H1 (cell line): Measurements from ENCODE around the gene PRRG4. TPM values are rescaled to one million over a fixed set of nuclear protein-coding genes. Genes with fewer than 3 reads are reported as not detected.

Experiments used
- CTCF ChIA-PET: fragments of 300-600 bp; sonication (Branson Sonifier 250); formaldehyde crosslinking; loops from one replicate; lab custom pipeline; 2021; ENCODE audit not compliant: partially characterized antibody; lab: Charles Lee
- POLR2A ChIA-PET: fragments of 300-600 bp; sonication (Branson Sonifier 250); formaldehyde crosslinking; loops from one replicate; lab custom pipeline; 2021; ENCODE audit warnings: inconsistent platforms; ENCODE audit not compliant: partially characterized antibody; lab: Charles Lee
- DNase-seq, 2 experiments: peaks; one replicate each; pipeline versions ENCODE4 v3.0.0 to v3.0.0-alpha.2; 2010 to 2022; ENCODE audit warnings: low spot score in 2 of 2, low read depth in 1 of 2, mixed read lengths in 1 of 2
- FAIRE-seq: peaks from 2 replicates; lab custom pipeline; 2011; peaks lifted over from hg19 to GRCh38; lab: Jason Lieb, UNC
- H2AFZ ChIP-seq: 2 replicates; pipeline ENCODE4 v1.8.1; 2012; ENCODE audit warnings: low read length, inconsistent platforms
- H2AK5ac ChIP-seq: 2 replicates; pipeline ENCODE4 v1.6.1; 2013; ENCODE audit warnings: low read depth, low read length
- H2BK120ac ChIP-seq: replicated peaks from 2 replicates; pipeline ENCODE3; 2013; ENCODE audit warnings: low read depth, low read length, inconsistent platforms
- H2BK12ac ChIP-seq: 2 replicates; pipeline ENCODE4 v1.6.1; 2013; ENCODE audit warnings: low read depth, low read length
- H2BK15ac ChIP-seq: 2 replicates; pipeline ENCODE4 v1.6.1; 2013; ENCODE audit warnings: low read length
- H2BK20ac ChIP-seq: 2 replicates; pipeline ENCODE4 v1.6.1; 2013; ENCODE audit warnings: low read length
- H2BK5ac ChIP-seq: 2 replicates; pipeline ENCODE4 v1.6.1; 2013; ENCODE audit warnings: low read depth, low read length
- H3K14ac ChIP-seq: 2 replicates; pipeline ENCODE4 v1.6.1; 2013; ENCODE audit warnings: inconsistent platforms; ENCODE audit not compliant: insufficient read length
- H3K18ac ChIP-seq: 2 replicates; pipeline ENCODE4 v1.6.1; 2013; ENCODE audit warnings: low read length; ENCODE audit errors: extremely low read depth
- H3K23ac ChIP-seq: 2 replicates; pipeline ENCODE4 v1.6.1; 2013; ENCODE audit warnings: inconsistent platforms; ENCODE audit not compliant: insufficient read length
- H3K23me2 ChIP-seq: 2 replicates; pipeline ENCODE4 v1.6.1; 2013; ENCODE audit warnings: low read depth, low read length
- H3K27ac ChIP-seq: 2 replicates; pipeline ENCODE4 v1.6.1; 2011; ENCODE audit warnings: low read depth, low read length, inconsistent platforms
- H3K27me3 ChIP-seq, 4 experiments: replicated peaks in 1 of 4; 1 replicate in 1 of 4; 2 replicates in 3 of 4; pipeline versions ENCODE4 v1.6.1 to v1.8.1; 2011 to 2013; ENCODE audit warnings: low read length in 3 of 4, mild to moderate bottlenecking in 3 of 4, inconsistent platforms in 2 of 4, mixed read lengths in 2 of 4, moderate library complexity in 1 of 4; ENCODE audit not compliant: control insufficient read depth in 3 of 4, insufficient read depth in 3 of 4; ENCODE audit errors: extremely low read depth in 1 of 4
- H3K36me3 ChIP-seq, 4 experiments: 2 replicates each; pipeline versions ENCODE4 v1.6.1 to v1.8.1; 2011 to 2013; ENCODE audit warnings: mild to moderate bottlenecking in 4 of 4, low read length in 3 of 4, moderate library complexity in 2 of 4, control low read depth in 1 of 4, inconsistent platforms in 1 of 4; ENCODE audit not compliant: insufficient read depth in 4 of 4, control insufficient read depth in 2 of 4
- H3K4ac ChIP-seq: replicated peaks from 2 replicates; pipeline ENCODE3; 2013; ENCODE audit warnings: low read length, low read depth, mixed read lengths, inconsistent platforms; ENCODE audit not compliant: insufficient read length
- H3K4me1 ChIP-seq, 4 experiments: replicated peaks in 1 of 4; 1 replicate in 1 of 4; 2 replicates in 3 of 4; pipeline versions ENCODE4 v1.6.1 to v1.8.1; 2011 to 2013; ENCODE audit warnings: low read length in 3 of 4, inconsistent platforms in 2 of 4, mixed read lengths in 1 of 4; ENCODE audit not compliant: insufficient read depth in 4 of 4, control insufficient read depth in 3 of 4
- H3K4me2 ChIP-seq, 2 experiments: 2 replicates each; pipeline versions ENCODE4 v1.6.1 to v1.8.1; 2011 to 2013; ENCODE audit warnings: low read depth in 2 of 2, low read length in 2 of 2, control low read depth in 1 of 2, inconsistent platforms in 1 of 2, mild to moderate bottlenecking in 1 of 2; ENCODE audit not compliant: insufficient read depth in 1 of 2
- H3K4me3 ChIP-seq, 4 experiments: fragments of 200-600, 300-600 bp in 1 of 4; sonication (generic), shearing (Covaris generic), sonication (Bioruptor Twin) in 1 of 4; 2 replicates each; pipeline versions ENCODE4 v1.5.1 to v1.8.1; 2011 to 2016; ENCODE audit warnings: low read length in 4 of 4, low read depth in 3 of 4, control low read depth in 2 of 4, inconsistent platforms in 2 of 4, mild to moderate bottlenecking in 2 of 4, mixed read lengths in 1 of 4, moderate library complexity in 1 of 4; ENCODE audit not compliant: insufficient read depth in 2 of 4; ENCODE audit errors: extremely low read depth in 1 of 4
- H3K56ac ChIP-seq: replicated peaks from 2 replicates; pipeline ENCODE3; 2013; ENCODE audit warnings: low read depth, mild to moderate bottlenecking, mixed read lengths, low read length, inconsistent platforms; ENCODE audit not compliant: insufficient read length
- H3K79me1 ChIP-seq: 2 replicates; pipeline ENCODE4 v1.6.1; 2013; ENCODE audit warnings: low read depth, low read length, control low read depth
- H3K79me2 ChIP-seq, 2 experiments: 2 replicates each; pipeline versions ENCODE4 v1.6.1 to v1.8.1; 2012 to 2013; ENCODE audit warnings: low read length in 2 of 2, mild to moderate bottlenecking in 2 of 2, inconsistent platforms in 1 of 2; ENCODE audit not compliant: insufficient read depth in 2 of 2, control insufficient read depth in 1 of 2
- H3K9ac ChIP-seq, 4 experiments: replicated peaks in 1 of 4; 1 replicate in 1 of 4; 2 replicates in 3 of 4; pipeline versions ENCODE4 v1.6.1 to v1.8.1; 2011 to 2013; ENCODE audit warnings: low read depth in 3 of 4, low read length in 3 of 4, control low read depth in 2 of 4, mild to moderate bottlenecking in 2 of 4, moderate library complexity in 2 of 4, inconsistent platforms in 1 of 4; ENCODE audit errors: extremely low read depth in 1 of 4
- H3K9me3 ChIP-seq, 2 experiments: 2 replicates each; pipeline versions ENCODE4 v1.6.1 to v1.8.1; 2012 to 2013; ENCODE audit warnings: mild to moderate bottlenecking in 2 of 2, moderate library complexity in 2 of 2, control low read depth in 1 of 2, inconsistent platforms in 1 of 2, low read depth in 1 of 2, low read length in 1 of 2, mixed read lengths in 1 of 2; ENCODE audit not compliant: insufficient read depth in 2 of 2
- H4K20me1 ChIP-seq, 2 experiments: replicated peaks in 1 of 2; 2 replicates each; pipeline versions ENCODE3 to v1.8.1; 2011 to 2013; ENCODE audit warnings: inconsistent platforms in 2 of 2, low read length in 2 of 2, mild to moderate bottlenecking in 1 of 2; ENCODE audit not compliant: insufficient read depth in 2 of 2, control insufficient read depth in 1 of 2
- H4K5ac ChIP-seq: 2 replicates; pipeline ENCODE4 v1.6.1; 2013; ENCODE audit warnings: low read length, low read depth, mixed read lengths, inconsistent platforms; ENCODE audit not compliant: insufficient read length
- H4K8ac ChIP-seq: 2 replicates; pipeline ENCODE4 v1.8.0; 2013; ENCODE audit warnings: mild to moderate bottlenecking, moderate library complexity, low read length, inconsistent platforms; ENCODE audit not compliant: insufficient read depth; ENCODE audit errors: extremely low read depth
- H4K91ac ChIP-seq: replicated peaks from 2 replicates; pipeline ENCODE3; 2013; ENCODE audit warnings: low read length, mixed read lengths, inconsistent platforms; ENCODE audit not compliant: insufficient read length
- ASH2L ChIP-seq: fragments of 200-600, 300-600 bp; sonication (generic); IDR thresholded peaks from one replicate; pipeline ENCODE4 v1.7.1; 2017; ENCODE audit warnings: low read length
- EGR1 ChIP-seq: IDR thresholded peaks from 2 replicates; pipeline ENCODE4 v1.6.1; 2011; ENCODE audit warnings: low read depth, low read length, borderline replicate concordance
- GABPA ChIP-seq: IDR thresholded peaks from 2 replicates; pipeline ENCODE4 v1.6.1; 2011; ENCODE audit warnings: mild to moderate bottlenecking, low read length, moderate library complexity, borderline replicate concordance; ENCODE audit not compliant: insufficient read depth
- JUN ChIP-seq: IDR thresholded peaks from 2 replicates; pipeline ENCODE4 v1.6.1; 2011; ENCODE audit warnings: low read depth, mild to moderate bottlenecking, improper control_type of control experiment, low read length
- MAFK ChIP-seq: IDR thresholded peaks from 2 replicates; pipeline ENCODE4 v1.6.1; 2012; ENCODE audit warnings: low read depth, mild to moderate bottlenecking, improper control_type of control experiment, low read length
- RNF2 ChIP-seq: fragments of 200-900, 300-1000 bp; sonication (generic); IDR thresholded peaks from 2 replicates; pipeline ENCODE4 v1.7.1; 2016; ENCODE audit warnings: borderline replicate concordance, low read depth, mild to moderate bottlenecking, antibody characterized with exemption, low read length; ENCODE audit not compliant: poor library complexity, severe bottlenecking; ENCODE audit errors: missing control alignments
- TAF1 ChIP-seq: IDR thresholded peaks from 2 replicates; pipeline ENCODE4 v1.6.1; 2011; ENCODE audit warnings: mild to moderate bottlenecking, low read depth, low read length
- WGBS, 2 experiments: shearing (Covaris generic) in 1 of 2; methylation state at CpG; one replicate each; pipeline versions ENCODE4 v1.1.6 to v1.1.7; 2013 to 2015; ENCODE audit warnings: low lambda C conversion rate in 2 of 2, mixed read lengths in 2 of 2, inconsistent platforms in 1 of 2, low coverage in 1 of 2, missing lambda C conversion rate in 1 of 2; ENCODE audit not compliant: insufficient replicate concordance in 2 of 2, insufficient coverage in 1 of 2, insufficient read length in 1 of 2; ENCODE audit errors: extremely low coverage in 1 of 2, missing lambda C conversion rate in 1 of 2; 5-methylcytosine and 5-hydroxymethylcytosine counted together
- polyA plus RNA-seq, 7 experiments: library from polyadenylated mRNA; depleted of rRNA in 3 of 7; stranded (reverse) in 5 of 7; unstranded in 2 of 7; fragments of >200 nt in 5 of 7; fragments of 200-250 nt in 2 of 7; gene quantifications; 1 replicate in 5 of 7; 2 replicates in 1 of 7; 4 replicates in 1 of 7; pipeline versions ENCODE4 v1.2.1 to v1.2.3, GENCODE V29; 2011 to 2013; ENCODE audit warnings: missing spikeins in 2 of 7, mixed read lengths in 2 of 7
- total RNA-seq: library from RNA; stranded (reverse); fragmentation: NEBNext Ultra II Directional; extraction: Animal tissue kit (Norgen Biotek cat#: 25700); gene quantifications from 2 replicates; pipeline ENCODE4 v1.2.1, GENCODE V29; 2021

The PRRG4 gene
- total and polyA plus RNA-seq, 2 of the 8 experiments (the other 6 are each of a cell fraction or from before 2014, with no cell fraction given), result 0.65 to 1.7 TPM

- Histone ChIP-seq H2BK5ac (no peak overlapping the region), H3K27me3 (no peaks in the 10 kb centered on the region; a peak in 1 of 7 replicates), H3K27ac (no peak overlapping the region), H3K79me2 (no peaks in the 10 kb centered on the region), H3K36me3 (no peaks in the 10 kb centered on the region), H3K79me1 (no peaks in the 10 kb centered on the region), H2AK5ac (no peak overlapping the region), H4K8ac (no peak overlapping the region), H2BK120ac (no peak overlapping the region), H4K5ac (no peak overlapping the region), H3K9ac (no peak overlapping the region), H3K23ac (no peak overlapping the region), H3K4me1 (no peaks in the 10 kb centered on the region), H3K23me2 (no peaks in the 10 kb centered on the region), H3K4ac (no peak overlapping the region), H2BK12ac (no peak overlapping the region), H3K56ac (no peak overlapping the region), H3K9me3 (no peaks in the 10 kb centered on the region; a peak in 1 of 4 replicates), H4K91ac (no peak overlapping the region), H3K4me3 (no peak overlapping the region), H4K20me1 (no peaks in the 10 kb centered on the region), H2BK20ac (no peak overlapping the region), H3K18ac (no peak overlapping the region), H2AFZ (no peak overlapping the region), H2BK15ac (no peak overlapping the region), H3K14ac (no peak overlapping the region), H3K4me2 (no peak overlapping the region)
- DNase-seq, result no peak
- ChIA-PET POLR2A (no interaction called here), CTCF (interaction anchor here (1.1 to 1.7 kb wide), 2 partner anchors 18 to 41 kb away, joined by 3 to 4 read pairs; no protein-coding TSS in a partner anchor)
- 89% methylated on average over 1 of the region's 1 CpG; no CpG with 5 or more reads in 1 of the 2 experiments for WGBS, 2 experiments
- FAIRE-seq, result no peak
- TF ChIP-seq JUN (no peak), TAF1 (no peak), RNF2 (no peak), ASH2L (no peak), MAFK (no peak), EGR1 (no peak), GABPA (no peak)
These were observed 20.0 kb downstream of the PRRG4 start for GRCh38 chr11:32849761-32850160.
